HL-60 (cell line): ENCODE data around the gene KCNQ1OT1.

Source experiments
- GABPA ChIP-seq: IDR thresholded peaks from 2 replicates; pipeline ENCODE4 v1.6.1; 2012; ENCODE audit warnings: low read depth
- TF ChIP-seq, protein P1 (sequence below): IDR thresholded peaks from one replicate; pipeline ENCODE4 v1.5.1; 2011; ENCODE audit warnings: low read length, control low read depth, inconsistent platforms; ENCODE audit not compliant: insufficient read depth

DNA sequence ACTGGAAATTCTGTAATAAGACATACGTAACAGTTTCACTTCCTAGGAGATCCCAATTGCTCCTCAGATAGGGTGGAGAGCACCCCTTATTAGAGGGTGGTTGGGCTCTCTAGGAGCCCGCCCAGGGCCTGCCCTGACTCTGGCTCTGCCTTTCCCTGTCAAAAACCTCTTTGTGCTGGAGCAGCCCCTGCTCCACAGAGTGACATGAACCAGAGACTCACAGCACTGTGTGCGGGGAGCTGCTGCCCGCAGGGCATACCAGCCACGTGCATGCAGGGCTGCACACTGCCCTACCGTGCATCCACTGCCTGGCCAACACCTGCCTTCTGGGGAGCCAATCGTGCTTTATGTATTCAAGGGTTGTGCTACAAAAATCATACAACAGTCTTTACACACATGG, 24.3 kb downstream of the KCNQ1OT1 start:
- TF ChIP-seq, protein P1, sequence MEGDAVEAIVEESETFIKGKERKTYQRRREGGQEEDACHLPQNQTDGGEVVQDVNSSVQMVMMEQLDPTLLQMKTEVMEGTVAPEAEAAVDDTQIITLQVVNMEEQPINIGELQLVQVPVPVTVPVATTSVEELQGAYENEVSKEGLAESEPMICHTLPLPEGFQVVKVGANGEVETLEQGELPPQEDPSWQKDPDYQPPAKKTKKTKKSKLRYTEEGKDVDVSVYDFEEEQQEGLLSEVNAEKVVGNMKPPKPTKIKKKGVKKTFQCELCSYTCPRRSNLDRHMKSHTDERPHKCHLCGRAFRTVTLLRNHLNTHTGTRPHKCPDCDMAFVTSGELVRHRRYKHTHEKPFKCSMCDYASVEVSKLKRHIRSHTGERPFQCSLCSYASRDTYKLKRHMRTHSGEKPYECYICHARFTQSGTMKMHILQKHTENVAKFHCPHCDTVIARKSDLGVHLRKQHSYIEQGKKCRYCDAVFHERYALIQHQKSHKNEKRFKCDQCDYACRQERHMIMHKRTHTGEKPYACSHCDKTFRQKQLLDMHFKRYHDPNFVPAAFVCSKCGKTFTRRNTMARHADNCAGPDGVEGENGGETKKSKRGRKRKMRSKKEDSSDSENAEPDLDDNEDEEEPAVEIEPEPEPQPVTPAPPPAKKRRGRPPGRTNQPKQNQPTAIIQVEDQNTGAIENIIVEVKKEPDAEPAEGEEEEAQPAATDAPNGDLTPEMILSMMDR, result no peak
- TF ChIP-seq GABPA, result no peak
